Stimulated activated CD4-positive, alpha-beta T cell treated with anti-CD3 and anti-CD28 coated beads, Interleukin-1b, Interleukin-23, amount 100 ng/mL, for 4 hours (primary cell): ENCODE data around the gene DLK1.

Experiments used
- DNase-seq, 2 donors: peaks; one replicate each; pipeline ENCODE4 v3.0.0-alpha.2; 2020; ENCODE audit warnings: low read depth in 2 of 2

DLK1 gene

DNA sequence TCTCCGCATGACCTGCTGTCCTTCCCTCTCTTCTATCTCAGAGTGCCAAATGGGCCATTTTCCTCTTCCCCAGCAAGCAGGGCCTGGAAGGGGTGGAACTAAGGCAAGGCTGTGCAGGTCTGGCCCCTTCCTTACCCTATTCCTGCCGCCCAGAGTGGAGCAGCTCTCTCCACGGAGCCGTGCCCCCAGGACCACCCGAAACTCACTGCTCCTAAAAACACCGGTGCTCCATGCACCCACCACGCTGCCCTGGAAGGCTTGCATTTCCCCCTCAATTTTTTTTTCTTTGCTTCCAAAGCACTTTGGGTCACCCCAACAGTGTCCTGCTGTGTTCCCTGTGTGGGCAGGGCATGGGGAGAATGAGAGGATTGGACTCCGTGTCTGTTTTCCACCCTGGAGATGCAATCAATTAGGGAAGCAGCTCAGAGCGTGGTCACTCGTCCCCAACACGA lies 50.7 kb downstream of the DLK1 start:
- DNase-seq: no peak

DNA sequence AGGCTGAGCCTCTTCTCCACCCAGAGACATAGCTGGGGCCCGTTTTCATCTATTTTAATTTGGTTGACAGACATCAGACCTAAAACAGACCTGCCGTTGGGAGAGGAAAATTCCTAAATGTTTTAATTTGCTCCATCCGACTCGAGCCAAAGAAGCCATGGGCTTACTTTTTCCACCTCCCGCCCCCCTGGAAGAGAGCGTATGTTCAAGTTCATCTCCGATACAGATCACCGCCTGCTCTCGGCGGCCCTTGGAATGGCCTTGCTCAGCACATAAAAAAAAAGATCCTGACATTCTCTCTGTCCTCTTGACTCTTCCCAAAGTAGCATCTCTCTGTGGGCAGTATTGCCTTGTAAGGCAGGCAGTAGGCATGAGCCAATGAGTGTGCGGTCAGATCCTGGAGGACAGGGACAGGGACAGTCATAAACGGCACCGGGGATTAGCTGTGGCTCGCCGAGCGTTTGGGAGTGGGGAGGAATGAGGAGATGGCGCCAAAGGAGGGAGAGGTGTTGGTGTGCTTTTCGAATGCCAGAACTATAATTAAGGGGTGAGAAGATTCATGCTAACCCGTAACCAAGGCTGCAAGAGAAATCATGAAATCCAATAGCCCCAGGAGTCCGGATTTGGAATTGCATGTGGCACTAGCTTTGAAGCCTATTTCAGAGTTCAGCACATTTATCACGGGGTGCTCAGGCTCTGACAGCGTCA lies 51.3 kb downstream of the DLK1 start:
- no peak for DNase-seq

DNA sequence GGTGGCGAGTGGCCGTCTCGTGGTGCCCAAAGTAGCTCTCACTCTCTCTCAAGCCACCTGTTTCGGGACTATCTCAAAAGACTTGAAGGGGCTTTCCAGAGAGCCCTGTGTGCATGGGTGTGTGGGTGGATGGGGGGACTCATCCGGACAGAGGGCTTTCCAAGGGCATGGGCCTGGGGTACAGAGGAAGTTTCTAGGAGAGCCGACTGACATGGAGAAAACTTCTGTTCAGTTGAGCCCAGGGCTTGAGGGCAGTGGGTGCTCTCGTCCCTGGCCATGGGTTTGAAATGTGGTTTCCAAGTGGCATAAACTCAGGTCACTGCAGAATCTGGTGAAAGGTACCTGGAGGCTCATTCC lies 51.8 kb downstream of the DLK1 start:
- DNase-seq: no peak

DNA sequence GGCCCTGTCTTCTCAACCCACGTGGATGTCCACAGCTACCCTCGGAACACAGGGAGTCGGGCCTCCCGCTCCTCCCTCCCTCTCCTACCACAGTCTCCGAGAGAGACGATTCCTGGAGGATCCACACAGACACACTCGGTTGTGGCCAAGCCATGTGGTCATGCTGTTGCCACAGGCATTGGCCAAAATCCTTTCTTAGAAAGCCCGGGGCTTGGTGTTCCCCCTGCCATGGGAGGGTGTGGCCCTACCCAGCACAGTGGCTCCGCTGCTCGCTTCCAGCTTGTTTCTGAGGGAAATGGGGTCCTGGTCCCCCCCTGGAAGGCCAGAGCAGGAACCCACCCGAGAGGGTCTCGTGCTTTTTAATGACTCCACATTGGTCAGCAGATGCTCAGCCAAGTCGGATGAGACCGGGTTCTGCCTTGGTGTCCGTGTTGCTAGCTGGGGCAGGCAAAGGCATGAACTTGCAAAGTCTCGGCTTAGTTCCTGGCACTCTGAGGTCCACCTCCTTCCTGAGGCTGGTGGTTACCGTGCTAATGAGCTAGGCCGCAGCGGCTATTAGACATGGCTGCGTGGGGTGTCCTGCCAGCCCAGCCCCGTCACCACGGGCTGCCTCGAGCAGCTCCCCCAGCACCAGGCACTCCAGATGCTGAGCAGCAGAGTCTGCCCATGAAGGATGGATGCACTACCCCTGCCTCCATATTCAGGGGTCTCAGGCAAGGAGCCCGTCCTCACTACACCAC lies 52.4 kb downstream of the DLK1 start:
- DNase-seq: no peak

DNA sequence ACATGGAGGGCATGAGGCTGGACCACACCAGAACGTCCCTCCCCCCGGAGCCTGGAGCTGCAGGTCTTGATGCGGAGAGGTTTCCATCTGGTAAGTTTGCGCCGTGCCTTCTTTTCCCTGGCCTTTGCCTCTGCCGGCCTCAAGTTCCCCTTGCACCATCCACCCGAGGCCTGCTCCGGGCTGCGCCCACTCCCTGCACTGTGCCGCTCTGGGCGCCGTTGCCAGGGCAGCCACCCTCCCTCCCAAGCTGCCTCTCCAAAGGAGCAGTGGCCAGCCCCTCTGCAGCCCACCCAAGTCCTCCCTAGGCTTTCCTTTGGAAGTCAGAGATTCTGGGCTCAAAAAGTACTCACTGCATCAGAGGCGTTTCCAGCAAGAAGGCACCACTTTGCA lies 53.0 kb downstream of the DLK1 start:
- DNase-seq: no peak

DNA sequence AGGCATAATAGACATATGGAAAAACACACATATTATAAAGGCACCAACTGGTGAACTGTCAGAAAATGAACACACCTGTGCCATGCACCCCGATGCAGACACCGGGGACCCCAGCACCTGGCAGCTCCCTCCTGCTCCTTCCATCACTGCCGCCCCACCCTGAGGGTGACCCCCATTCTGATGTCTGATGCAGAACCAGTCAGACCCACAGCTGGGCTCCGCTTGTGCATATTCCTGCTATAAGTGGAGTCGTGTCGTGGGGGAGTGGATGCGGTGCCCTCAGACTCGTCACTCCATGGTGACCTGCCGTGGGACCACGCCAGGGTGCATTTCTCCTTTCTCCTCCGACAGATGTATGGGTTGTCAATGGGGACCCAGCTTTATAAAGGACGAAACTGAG lies 53.6 kb downstream of the DLK1 start:
- no peak for DNase-seq

DNA sequence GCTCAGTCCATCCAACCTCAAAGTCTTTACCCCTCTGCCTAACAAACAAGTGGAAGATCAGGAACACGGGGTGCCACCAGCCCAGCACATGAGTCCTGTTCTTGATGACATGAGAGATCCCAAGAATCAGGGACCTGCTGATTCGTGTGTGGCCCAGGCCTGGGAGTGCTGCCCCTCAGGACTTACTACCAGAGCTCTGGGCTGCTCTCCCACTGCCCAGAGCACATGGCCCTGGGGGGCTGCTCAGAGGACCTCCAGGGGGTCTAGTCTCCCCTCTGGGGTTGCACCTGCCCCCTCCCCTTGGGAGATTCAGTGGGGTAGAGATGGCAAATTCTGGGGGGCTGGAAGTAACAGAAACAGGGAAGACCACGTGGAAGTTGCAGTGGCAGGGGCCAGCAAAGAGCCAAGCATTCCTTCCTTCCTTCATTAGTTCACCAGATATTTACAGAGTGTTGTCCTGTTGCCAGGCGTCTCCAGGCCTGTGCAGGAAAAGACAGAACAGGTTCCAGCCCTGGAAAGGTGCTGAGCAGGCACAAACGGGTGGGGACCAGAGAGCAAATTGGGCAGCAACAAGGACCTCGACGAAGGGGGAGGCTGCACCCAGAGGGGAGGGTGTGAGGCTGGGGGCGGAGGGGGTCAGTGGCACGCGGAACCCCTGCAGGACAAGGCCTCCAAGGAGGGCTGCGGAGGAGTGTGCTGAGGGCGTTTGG lies 54.1 kb downstream of the DLK1 start:
- no peak for DNase-seq

DNA sequence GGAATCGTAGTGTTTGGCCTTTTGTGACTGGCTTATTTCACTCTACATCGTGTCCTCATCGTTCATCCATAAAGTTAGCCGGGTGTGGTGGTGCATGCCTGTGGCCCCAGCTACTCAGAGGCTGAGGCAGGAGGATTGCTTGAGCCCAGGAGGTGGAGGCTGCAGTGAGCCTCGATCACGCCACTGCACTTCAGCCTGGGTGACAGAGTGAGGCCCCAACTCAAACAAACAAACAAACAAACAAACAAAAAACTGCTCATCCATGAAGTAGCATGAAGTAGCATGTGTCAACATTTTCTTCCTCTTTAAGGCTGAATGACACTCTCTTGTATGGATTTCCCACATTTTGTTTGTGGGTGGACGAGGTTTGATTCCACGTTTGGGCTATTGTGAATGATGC lies 55.3 kb downstream of the DLK1 start:
- DNase-seq: no peak

DNA sequence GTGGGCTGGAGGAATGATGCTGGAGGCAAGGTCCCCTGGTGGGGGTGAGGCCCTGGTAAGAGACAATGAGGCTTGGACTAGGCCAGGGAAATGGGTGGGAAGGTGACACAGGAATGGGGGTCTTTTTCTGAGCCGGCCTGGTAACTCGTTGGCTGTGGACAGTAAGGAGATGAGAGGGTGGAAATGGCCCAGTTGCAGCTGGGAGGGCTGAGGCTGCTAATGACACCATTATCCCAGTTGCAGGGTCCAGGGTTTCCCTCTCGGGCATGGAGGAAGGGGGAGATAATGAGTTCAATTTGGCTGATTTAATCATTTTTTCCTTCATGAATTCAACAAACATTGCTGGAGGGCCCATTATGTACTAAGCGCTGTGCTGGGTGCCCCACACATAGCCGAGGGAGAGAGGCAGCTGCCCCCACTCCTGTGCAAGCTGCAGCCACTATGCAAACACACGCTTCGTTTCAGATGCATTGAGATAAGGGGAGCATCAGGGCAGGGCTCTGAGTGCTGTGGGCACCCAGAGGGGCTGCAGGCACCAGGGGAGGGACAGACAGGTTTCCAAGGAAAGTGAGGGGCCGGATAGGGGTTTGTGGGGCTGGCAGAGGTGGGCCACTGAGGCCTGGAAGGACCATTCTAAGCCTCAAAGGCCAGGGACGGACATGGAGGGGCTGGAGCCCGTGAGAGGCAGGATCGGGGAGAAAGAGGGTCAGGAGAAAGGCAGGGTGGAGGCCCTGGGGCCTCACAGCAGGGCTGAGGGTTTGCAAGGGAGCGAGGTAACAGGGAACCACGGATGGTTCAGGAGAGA lies 56.0 kb downstream of the DLK1 start:
- DNase-seq: no peak

DNA sequence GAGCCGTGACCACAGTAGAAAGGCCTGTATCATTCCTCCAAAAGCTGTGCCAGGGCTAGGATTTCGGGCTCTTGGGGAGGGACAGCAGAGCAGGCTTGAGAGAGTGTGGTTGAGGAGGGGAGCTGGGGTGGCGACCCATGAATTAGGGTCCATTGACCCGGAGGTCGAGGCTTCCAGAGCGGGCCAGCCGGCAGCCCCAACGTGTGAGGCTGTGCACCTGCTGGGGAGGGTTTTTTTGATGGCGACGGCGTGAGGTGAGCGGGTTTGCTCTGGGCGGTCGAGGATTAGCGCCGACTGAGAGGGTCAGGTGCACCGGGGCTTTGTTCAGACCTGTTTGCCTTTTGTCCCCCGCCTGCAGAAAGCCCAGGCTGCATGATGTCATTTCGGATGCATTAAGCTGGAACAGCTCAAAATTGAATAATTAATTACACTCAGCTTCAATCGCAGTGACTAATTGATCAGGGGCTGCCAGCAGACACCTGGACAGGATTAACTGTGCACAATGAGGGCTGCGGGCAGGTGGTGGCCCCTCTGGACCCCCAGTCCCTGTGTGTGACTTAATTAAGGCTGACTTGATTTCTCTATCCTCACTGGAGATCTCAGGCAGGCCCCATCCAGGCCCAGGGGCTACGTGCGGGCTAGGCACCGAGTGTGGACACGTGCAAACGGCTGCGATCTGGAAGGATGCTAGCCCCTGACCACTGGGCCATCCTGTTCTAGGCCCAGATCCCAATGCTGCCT lies 57.1 kb downstream of the DLK1 start:
- no peak for DNase-seq

DNA sequence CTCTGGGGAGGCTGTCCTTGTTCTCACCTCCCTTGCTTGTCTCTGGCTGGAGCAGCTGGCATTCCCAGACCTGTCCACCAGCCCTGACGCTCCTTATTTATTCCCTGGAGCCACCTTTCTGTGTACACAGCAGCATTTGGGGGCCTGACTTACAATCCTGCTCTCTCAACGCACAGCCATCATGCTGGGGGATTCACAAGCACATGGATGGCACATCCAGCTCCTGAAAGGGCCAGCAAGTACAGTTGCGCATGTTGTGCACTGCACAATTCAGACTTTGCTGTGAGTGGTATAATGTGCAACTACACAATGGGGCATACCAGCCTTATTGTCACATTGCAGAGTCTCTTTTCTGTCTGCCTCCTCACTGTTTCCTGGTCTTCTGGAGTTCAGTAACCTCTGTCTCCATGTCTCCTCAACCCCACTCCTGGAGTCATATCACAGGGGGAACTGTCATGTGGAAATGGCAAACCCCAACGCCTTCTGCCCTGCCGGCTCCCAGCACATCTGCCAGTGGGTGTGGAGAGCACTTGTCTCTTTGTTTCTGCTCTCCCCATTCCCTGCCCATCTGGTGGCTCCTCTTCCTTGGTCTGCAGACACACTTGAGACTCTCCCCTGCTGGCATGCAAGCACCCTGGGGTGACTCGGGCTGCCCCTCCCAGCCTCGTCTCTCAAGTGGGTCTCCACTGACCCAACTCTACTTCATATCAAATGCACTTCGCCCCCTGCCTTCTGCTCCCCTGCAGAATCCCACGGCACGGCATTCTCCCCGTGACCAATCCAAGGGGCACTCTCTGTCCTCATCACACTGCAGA lies 58.0 kb downstream of the DLK1 start:
- DNase-seq: no peak

DNA sequence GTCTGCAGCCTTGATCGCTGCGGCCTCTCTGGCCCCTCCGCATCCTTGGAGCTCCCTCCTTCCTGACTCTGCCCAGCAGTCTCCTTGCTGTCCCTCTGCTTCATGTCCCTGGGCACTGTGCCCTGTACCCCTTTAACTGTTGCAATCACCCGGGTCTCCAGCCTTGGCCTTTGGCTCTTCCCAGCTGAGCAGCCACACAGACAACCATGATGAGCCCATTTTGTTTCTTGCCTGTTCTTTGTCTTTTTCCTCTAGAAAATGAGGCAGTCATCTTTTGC lies 58.6 kb downstream of the DLK1 start:
- no peak for DNase-seq

DNA sequence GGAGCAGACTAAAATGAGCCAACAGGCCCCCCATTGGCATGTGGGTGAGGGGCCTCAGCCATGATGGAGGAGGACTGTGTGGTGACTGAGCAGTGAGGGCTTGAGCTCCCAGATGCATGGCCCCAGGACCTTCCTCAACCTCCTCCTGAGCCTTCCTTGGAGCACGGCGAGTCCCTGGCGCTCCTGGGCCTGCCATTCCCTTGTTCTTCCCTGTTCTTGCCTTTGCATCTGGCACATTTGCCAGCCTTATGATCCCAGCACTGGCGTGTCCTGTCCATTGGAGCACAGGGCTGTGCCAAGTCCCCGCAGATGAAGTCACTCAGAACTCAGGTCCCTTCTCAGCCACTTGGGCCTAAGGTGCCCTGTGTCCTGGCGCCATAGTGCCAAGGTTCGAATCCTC lies 58.9 kb downstream of the DLK1 start:
- no peak for DNase-seq

DNA sequence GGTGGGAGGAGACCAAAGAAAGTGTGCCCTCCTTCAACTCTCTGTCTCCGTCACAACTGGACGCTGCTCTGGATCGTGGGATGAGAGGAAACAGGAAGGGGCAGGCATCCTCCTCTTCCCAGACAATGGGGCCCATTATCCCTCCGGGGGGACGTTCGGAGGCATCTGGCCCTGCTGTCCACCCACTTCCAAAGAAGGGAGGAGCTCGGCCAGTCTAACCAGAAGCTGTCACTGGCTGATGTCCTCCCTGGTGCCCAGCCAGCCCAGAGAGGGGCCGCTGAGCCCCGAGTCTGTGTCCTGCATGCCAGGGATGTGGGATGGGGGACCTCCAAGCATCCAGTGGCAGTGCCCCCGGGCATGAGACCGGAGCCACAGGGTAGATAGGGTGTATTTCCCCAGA lies 59.4 kb downstream of the DLK1 start:
- no peak for DNase-seq

DNA sequence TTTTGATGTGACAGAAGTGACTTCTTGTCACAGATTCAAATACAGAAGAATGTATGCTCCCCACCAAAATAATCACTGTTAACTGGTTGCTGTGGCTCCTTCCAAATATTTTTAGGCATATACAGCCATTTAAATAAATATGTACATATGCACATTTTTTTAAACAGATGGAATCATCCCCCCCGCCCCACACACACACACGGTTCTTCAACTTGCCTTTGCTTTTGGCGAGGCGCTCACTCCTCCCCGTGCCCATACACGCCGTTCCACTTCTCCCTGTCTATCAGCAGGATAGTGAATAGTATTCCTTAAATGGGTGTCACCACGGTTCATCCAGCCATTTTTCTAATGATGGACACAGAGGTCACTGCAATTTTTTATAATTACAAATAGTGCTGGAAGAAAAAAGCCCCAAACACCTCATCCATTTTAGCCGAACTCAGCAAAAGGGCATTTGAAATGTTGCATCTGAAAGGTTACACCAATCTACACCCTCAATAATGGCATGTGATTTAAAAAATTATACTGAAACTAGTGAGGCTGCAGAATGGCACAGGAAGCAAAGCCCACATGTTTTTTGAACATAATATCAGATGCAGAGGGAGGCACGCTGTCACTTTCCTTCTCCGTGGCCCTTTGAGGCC lies 60.0 kb downstream of the DLK1 start:
- no peak for DNase-seq

DNA sequence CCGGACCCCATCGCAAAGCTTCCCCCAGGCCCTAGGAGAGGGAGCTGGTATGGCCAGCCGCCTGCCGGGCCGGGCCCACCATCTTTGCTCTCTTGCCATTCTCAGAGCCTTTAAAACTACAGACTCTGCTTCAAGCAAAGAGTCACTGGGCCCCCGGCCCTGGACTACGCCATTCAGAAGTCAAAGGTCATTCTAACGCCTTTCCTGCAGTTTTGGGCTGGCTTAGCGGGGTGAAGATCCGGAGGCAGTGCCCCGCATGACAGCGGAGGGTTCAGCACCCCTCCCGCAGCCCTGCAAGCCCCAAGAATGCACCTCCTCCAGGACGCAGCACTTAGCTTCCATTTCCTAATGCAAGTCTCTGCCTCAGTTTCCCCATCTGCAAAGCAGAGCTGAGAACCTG lies 61.0 kb downstream of the DLK1 start:
- no peak for DNase-seq
